HCT116 (cell line): ENCODE measurements around the gene TRAK1. TPM values are rescaled to one million over a fixed set of nuclear protein-coding genes. Genes with fewer than 3 reads are reported as not detected.

ENCODE experiments used
- ATAC-seq: fragments of 200-7000 bp; cut with Tn5 transposase; 2 replicates; pipeline ENCODE4 v1.9.1; 2020; ENCODE audit warnings: mild to moderate bottlenecking, moderate library complexity
- BruUV-seq: library from RNA; stranded (reverse); fragments of 400-500 nt; replicated peaks from 2 replicates; lab custom pipeline; 2021; lab: Mats Ljungman, UMichigan
- CTCF ChIA-PET: fragments of 300-600 bp; sonication (Branson Sonifier 250); formaldehyde crosslinking; loops from one replicate; lab custom pipeline; 2021; ENCODE audit warnings: antibody characterized with exemption; lab: Charles Lee
- POLR2A ChIA-PET: fragments of 300-600, 350-600 bp; sonication (Branson Sonifier 250); formaldehyde crosslinking; loops from one replicate; lab custom pipeline; 2021; ENCODE audit warnings: antibody characterized with exemption; lab: Charles Lee
- RAD21 ChIA-PET, 2 experiments: fragments of 300-600 bp; sonication (Branson Sonifier 250); formaldehyde crosslinking; loops; one replicate each; lab custom pipeline; 2023; ENCODE audit warnings: low total read pairs in 2 of 2; ENCODE audit not compliant: uncharacterized antibody in 2 of 2, unreplicated experiment in 2 of 2, low non-redundant PET in 1 of 2; lab: Charles Lee
- DNase-seq: peaks from one replicate; pipeline ENCODE4 v3.0.0-alpha.2; 2010; ENCODE audit warnings: low read depth, low spot score
- H2AFZ ChIP-seq: fragments of 200-600 bp; shearing (Covaris generic), sonication (generic); 2 replicates; pipeline ENCODE4 v1.6.1; 2017; ENCODE audit warnings: low read depth, mixed run types, mixed read lengths, antibody characterized with exemption, low read length; ENCODE audit not compliant: poor library complexity, severe bottlenecking
- H3K27ac ChIP-seq: 2 replicates; pipeline ENCODE4 v1.5.1; 2012; ENCODE audit warnings: low read depth, low read length
- H3K27me3 ChIP-seq: fragments of 200-600 bp; sonication (generic); 2 replicates; pipeline ENCODE4 v1.6.1; 2016; ENCODE audit warnings: mixed run types, low read length, mixed read lengths; ENCODE audit not compliant: insufficient read depth
- H3K36me3 ChIP-seq, 2 experiments: fragments of 200-500 bp in 1 of 2; fragments of 200-600 bp in 1 of 2; sonication (Bioruptor generic) in 1 of 2; sonication (generic) in 1 of 2; 2 replicates each; pipeline versions ENCODE4 v1.5.1 to v1.6.1; 2014 to 2016; ENCODE audit warnings: low read length in 2 of 2, inconsistent platforms in 1 of 2, mixed read lengths in 1 of 2, mixed run types in 1 of 2; ENCODE audit not compliant: insufficient read depth in 2 of 2, control insufficient read depth in 1 of 2
- H3K4me1 ChIP-seq, 2 experiments: fragments of 200-600 bp in 1 of 2; sonication (generic) in 1 of 2; 2 replicates each; pipeline versions ENCODE4 v1.5.1 to v1.6.1; 2012 to 2017; ENCODE audit warnings: low read length in 2 of 2, inconsistent platforms in 1 of 2, mild to moderate bottlenecking in 1 of 2, mixed read lengths in 1 of 2, mixed run types in 1 of 2, moderate library complexity in 1 of 2; ENCODE audit not compliant: insufficient read depth in 2 of 2, control insufficient read depth in 1 of 2
- H3K4me2 ChIP-seq: fragments of 200-600 bp; sonication (generic); 2 replicates; pipeline ENCODE4 v1.6.1; 2017; ENCODE audit warnings: mixed run types, low read length, mixed read lengths
- H3K4me3 ChIP-seq, 2 experiments: fragments of 200-600 bp in 1 of 2; sonication (generic) in 1 of 2; replicated peaks in 1 of 2; 2 replicates each; pipeline ENCODE4 v1.5.1; 2011 to 2016; ENCODE audit warnings: low read length in 2 of 2, control low read depth in 1 of 2, low read depth in 1 of 2, mild to moderate bottlenecking in 1 of 2, mixed read lengths in 1 of 2, mixed run types in 1 of 2
- H3K79me2 ChIP-seq: fragments of 200-600 bp; sonication (generic); 2 replicates; pipeline ENCODE4 v1.6.1; 2017; ENCODE audit warnings: mild to moderate bottlenecking, mixed run types, low read length, moderate library complexity, mixed read lengths; ENCODE audit not compliant: insufficient read depth
- H3K9ac ChIP-seq: fragments of 200-600 bp; sonication (generic); 2 replicates; pipeline ENCODE4 v1.6.1; 2016; ENCODE audit warnings: low read length, mixed read lengths
- H3K9me2 ChIP-seq: fragments of 200-600 bp; sonication (generic), shearing (Covaris generic); 2 replicates; pipeline ENCODE4 v1.6.1; 2017; ENCODE audit warnings: mixed run types, mild to moderate bottlenecking, moderate library complexity; ENCODE audit not compliant: insufficient read depth
- H3K9me3 ChIP-seq, 2 experiments: fragments of 200-500 bp in 1 of 2; fragments of 200-600 bp in 1 of 2; sonication (Bioruptor generic) in 1 of 2; sonication (generic) in 1 of 2; 2 replicates each; pipeline ENCODE4 v1.6.1; 2014 to 2017; ENCODE audit warnings: low read length in 2 of 2, mixed read lengths in 2 of 2, inconsistent platforms in 1 of 2, low read depth in 1 of 2, mild to moderate bottlenecking in 1 of 2, mixed run types in 1 of 2, moderate library complexity in 1 of 2; ENCODE audit not compliant: control insufficient read depth in 1 of 2, insufficient read depth in 1 of 2
- H4K20me1 ChIP-seq: fragments of 200-600 bp; sonication (generic), shearing (Covaris generic); 2 replicates; pipeline ENCODE4 v1.6.1; 2017; ENCODE audit warnings: mixed run types, mild to moderate bottlenecking, moderate library complexity; ENCODE audit not compliant: insufficient read depth
- ATF3 ChIP-seq: IDR thresholded peaks from 2 replicates; pipeline ENCODE4 v1.6.1; 2012
- CEBPB ChIP-seq: IDR thresholded peaks from 2 replicates; pipeline ENCODE4 v1.6.1; 2012; ENCODE audit warnings: low read depth
- EGR1 ChIP-seq: IDR thresholded peaks from 2 replicates; pipeline ENCODE4 v1.6.1; 2012; ENCODE audit warnings: low read depth
- ELF1 ChIP-seq: IDR thresholded peaks from 2 replicates; pipeline ENCODE4 v1.6.1; 2012; ENCODE audit warnings: low read depth, borderline replicate concordance
- EZH2 ChIP-seq: fragments of 200-600 bp; sonication (generic); IDR thresholded peaks from 2 replicates; pipeline ENCODE4 v1.6.1; 2017; ENCODE audit warnings: antibody characterized with exemption, mixed run types
- EZH2phosphoT487 ChIP-seq: fragments of 200-600 bp; IDR thresholded peaks from 2 replicates; pipeline ENCODE4 v1.6.1; 2018; ENCODE audit warnings: antibody characterized with exemption, borderline replicate concordance
- MAX ChIP-seq: IDR thresholded peaks from 2 replicates; pipeline ENCODE4 v1.6.1; 2012
- POLR2A ChIP-seq: IDR thresholded peaks from 2 replicates; pipeline ENCODE4 v1.7.0; 2011; ENCODE audit warnings: borderline replicate concordance; ENCODE audit not compliant: insufficient read depth, insufficient read length; ENCODE audit errors: extremely low read depth
- POLR2AphosphoS5 ChIP-seq: IDR thresholded peaks from 2 replicates; pipeline ENCODE4 v1.6.1; 2011; ENCODE audit warnings: mild to moderate bottlenecking, low read depth, low read length, moderate library complexity
- RAD21 ChIP-seq: IDR thresholded peaks from 2 replicates; pipeline ENCODE4 v1.6.1; 2012; ENCODE audit warnings: low read depth, mild to moderate bottlenecking
- REST ChIP-seq: IDR thresholded peaks from 2 replicates; pipeline ENCODE4 v1.6.1; 2012; ENCODE audit warnings: low read depth
- SP1 ChIP-seq: IDR thresholded peaks from 2 replicates; pipeline ENCODE4 v1.6.1; 2012; ENCODE audit warnings: low read depth
- SRF ChIP-seq: IDR thresholded peaks from 2 replicates; pipeline ENCODE4 v1.6.1; 2012; ENCODE audit warnings: low read depth
- TCF7L2 ChIP-seq: IDR thresholded peaks from 2 replicates; pipeline ENCODE4 v1.7.0; 2011; ENCODE audit warnings: borderline replicate concordance, inconsistent platforms; ENCODE audit not compliant: insufficient read depth, insufficient read length; ENCODE audit errors: extremely low read depth
- ZBTB33 ChIP-seq: IDR thresholded peaks from 2 replicates; pipeline ENCODE4 v1.6.1; 2011; ENCODE audit warnings: mild to moderate bottlenecking, low read length, moderate library complexity; ENCODE audit not compliant: insufficient replicate concordance; ENCODE audit errors: extremely low read depth
- ZFX ChIP-seq: fragments of 450-650 bp; IDR thresholded peaks from 2 replicates; pipeline ENCODE4 v1.6.1; 2017
- ZNF274 ChIP-seq: fragments of 200-500 bp; sonication (Bioruptor generic); IDR thresholded peaks from 2 replicates; pipeline ENCODE4 v1.6.1; 2014; ENCODE audit warnings: mild to moderate bottlenecking, low read depth, low read length, inconsistent platforms
- intact Hi-C: fragments of 100-400 bp; cut with micrococcal nuclease; formaldehyde crosslinking; loops from 2 replicates; pipeline ENCODE4 v1.10.0; 2022
- total RNA-seq: library from RNA; stranded (reverse); gene quantifications from one replicate; pipeline ENCODE4 v1.2.1, GENCODE V29; 2021; ENCODE audit not compliant: unreplicated experiment

TRAK1 gene
- total RNA-seq, 1 experiment from 2014 or later = 25.9 TPM

- Histone ChIP-seq H3K9me2 (no peaks in the 10 kb centered on the region), H3K79me2 (peaks cover 58% of the 10 kb centered on the region), H4K20me1 (no peaks in the 10 kb centered on the region), H3K4me3 (peak overlapping the region in 1 of 2 experiments; percentile 42; a peak in 2 of 4 replicates), H2AFZ (no peak overlapping the region), H3K9me3 (no peaks in the 10 kb centered on the region), H3K4me2 (peak overlapping the region; percentile 72), H3K4me1 (peaks cover 39 to 45% of the 10 kb centered on the region in 2 experiments), H3K27me3 (no peaks in the 10 kb centered on the region), H3K27ac (peak overlapping the region; percentile 63), H3K9ac (peak overlapping the region; percentile 52), H3K36me3 (no peaks in the 10 kb centered on the region)
- CTCF ChIA-PET = no interaction called here
- no peak for DNase-seq
- RAD21 ChIA-PET = no interaction called here
- intact Hi-C loops = no loop called here
- ATAC-seq = no peak
- POLR2A ChIA-PET = no interaction called here
- no TSS peak for BruUV-seq
- no peak for TF ChIP-seq POLR2AphosphoS5
- no peak for TF ChIP-seq SRF
- no peak for TF ChIP-seq MAX
- no peak for TF ChIP-seq REST
- TF ChIP-seq RAD21 = no peak
- TF ChIP-seq ATF3 = no peak
- TF ChIP-seq ZNF274 = no peak
- no peak for TF ChIP-seq ZFX
- TF ChIP-seq TCF7L2 = no peak
- no peak for TF ChIP-seq EGR1
- TF ChIP-seq CEBPB = no peak
- TF ChIP-seq EZH2phosphoT487 = no peak
- TF ChIP-seq SP1 = no peak
- TF ChIP-seq ELF1 = no peak
- no peak for TF ChIP-seq POLR2A
- no peak for TF ChIP-seq EZH2
- TF ChIP-seq ZBTB33 = no peak
Observed at GRCh38 chr3:42062464-42062863, 28.7 kb upstream of the TRAK1 start.
